GM12865 (cell line): ENCODE data around the gene MB21D2.

Source experiments
- DNase-seq: peaks from one replicate; pipeline ENCODE4 v3.0.0; 2010; ENCODE audit warnings: low read depth
- H3K4me3 ChIP-seq: 2 replicates; pipeline ENCODE4 v1.5.1; 2011; ENCODE audit warnings: mild to moderate bottlenecking, low read depth, low read length, control low read depth
- CTCF ChIP-seq: IDR thresholded peaks from 2 replicates; pipeline ENCODE4 v1.5.1; 2011; ENCODE audit warnings: low read length, control low read depth, low read depth, inconsistent platforms; ENCODE audit not compliant: insufficient read depth; ENCODE audit errors: missing control alignments

MB21D2 gene

GRCh38 chr3:192850451-192850981, 67.1 kb downstream of the MB21D2 start:
- TF ChIP-seq CTCF = no peak
- DNase-seq = peak; percentile 88
- H3K4me3 ChIP-seq = peak overlapping the region; percentile 62

- DNase-seq = peak; percentile 75
- peak overlapping the region; percentile 62 for H3K4me3 ChIP-seq
Observed at GRCh38 chr3:192849821-192850220, 67.8 kb downstream of the MB21D2 start.

GRCh38 chr3:192848371-192849233, 69.1 kb downstream of the MB21D2 start:
- peak overlapping the region; percentile 49 for H3K4me3 ChIP-seq
- peak; percentile 87 for DNase-seq
- TF ChIP-seq CTCF = no peak

GRCh38 chr3:192847941-192848340, 69.7 kb downstream of the MB21D2 start:
- peak overlapping the region; percentile 49 for H3K4me3 ChIP-seq
- no peak for TF ChIP-seq CTCF
- DNase-seq = peak; percentile 50

- DNase-seq = no peak
- no peak overlapping the region for H3K4me3 ChIP-seq
- TF ChIP-seq CTCF = no peak
Observed at GRCh38 chr3:192845526-192845855, 72.2 kb downstream of the MB21D2 start.

GRCh38 chr3:192844836-192845525, 72.7 kb downstream of the MB21D2 start:
- H3K4me3 ChIP-seq = no peak overlapping the region
- DNase-seq = no peak
- no peak for TF ChIP-seq CTCF

GRCh38 chr3:192844486-192844765, 73.2 kb downstream of the MB21D2 start:
- no peak for DNase-seq
- no peak for TF ChIP-seq CTCF
- no peak overlapping the region for H3K4me3 ChIP-seq
